ENCODE data around the gene IKBIP. TPM values are rescaled to one million over a fixed set of nuclear protein-coding genes. Genes with fewer than 3 reads are reported as not detected.

IKBIP gene
- total and polyA plus RNA-seq, 9 of the 15 experiments (the other 6 are each of a cell fraction or from before 2014, with no cell fraction given): 3.3 to 19.5 (median 14.9) TPM

DNA sequence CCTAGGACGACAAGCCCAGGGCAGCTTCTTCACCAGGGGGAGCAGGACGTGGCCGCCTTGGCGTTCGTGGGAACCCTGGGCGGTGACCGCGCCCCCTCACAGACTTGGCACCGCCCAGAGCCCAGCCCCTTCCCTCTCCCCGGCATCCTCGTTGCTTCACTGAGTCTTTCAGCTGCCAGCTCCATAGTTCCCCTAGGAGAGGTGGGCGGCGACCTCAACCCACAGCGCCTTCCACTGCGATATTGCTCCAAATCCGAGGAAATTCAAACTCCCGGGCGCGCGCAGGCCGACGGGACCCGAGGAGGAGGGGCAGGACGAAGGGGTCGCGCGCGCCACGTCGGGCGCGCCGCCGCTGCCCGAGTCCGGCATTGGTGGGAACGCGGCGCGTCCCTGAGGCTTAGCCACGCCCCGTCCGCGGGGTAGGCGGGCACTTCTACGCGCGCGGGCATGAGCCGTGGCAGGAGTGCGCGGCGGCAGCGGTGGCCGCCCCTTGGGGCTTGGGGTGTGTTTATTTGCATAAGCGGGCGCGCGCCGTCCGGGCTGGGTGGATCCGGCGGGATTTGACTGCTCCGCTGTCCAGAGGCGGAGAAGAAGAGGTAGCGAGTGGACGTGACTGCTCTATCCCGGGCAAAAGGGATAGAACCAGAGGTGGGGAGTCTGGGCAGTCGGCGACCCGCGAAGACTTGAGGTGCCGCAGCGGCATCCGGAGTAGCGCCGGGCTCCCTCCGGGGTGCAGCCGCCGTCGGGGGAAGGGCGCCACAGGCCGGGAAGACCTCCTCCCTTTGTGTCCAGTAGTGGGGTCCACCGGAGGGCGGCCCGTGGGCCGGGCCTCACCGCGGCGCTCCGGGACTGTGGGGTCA lies at the start of gene IKBIP, which contains the start of gene APAF1 (continued):
- TF ChIP-seq CREB5 (CRISPR knock-in tag; IDR thresholded peaks at IDR 0.05) (no peak), ZNF830 (CRISPR knock-in tag; IDR thresholded peaks at IDR 0.05) (0 out of 2 replicates have a peak, but pooled peaks have one; percentile 50), EZH2 (IDR thresholded peaks at IDR 0.05; ENCODE audit: borderline replicate concordance, low read depth, low read length) (no peak), TCFL5 (CRISPR knock-in tag; conservative IDR thresholded peaks at IDR 0.05) (no peak), ARNT (IDR thresholded peaks at IDR 0.05) (no peak), PHF21A (IDR thresholded peaks at IDR 0.05; ENCODE audit: borderline replicate concordance, low read depth) (peak; percentile 47; the same call in 1 of the 2 replicates), PRMT5 (CRISPR knock-in tag; IDR thresholded peaks at IDR 0.05) (no peak), FUS (optimal IDR thresholded peaks at IDR 0.05; ENCODE audit: low read depth, low read length) (peak; percentile 44), FOXK1 (CRISPR knock-in tag; IDR thresholded peaks at IDR 0.05; ENCODE audit: borderline replicate concordance) (no peak), MAFG (tag; conservative IDR thresholded peaks at IDR 0.05) (no peak), BACH1 (tag; IDR thresholded peaks at IDR 0.05) (no peak), NR2C2 (CRISPR knock-in tag; IDR thresholded peaks at IDR 0.05) (0 out of 2 replicates have a peak, but pooled peaks have one; percentile 9), NR2C2 (tag; IDR thresholded peaks at IDR 0.05) (no peak), ZBTB17 (CRISPR knock-in tag; IDR thresholded peaks at IDR 0.05) (no peak), XRCC3 (IDR thresholded peaks at IDR 0.05) (no peak), SRF (CRISPR knock-in tag; IDR thresholded peaks at IDR 0.05) (no peak), ZNF174 (CRISPR knock-in tag; IDR thresholded peaks at IDR 0.05) (no peak), ADNP (tag; IDR thresholded peaks at IDR 0.05) (no peak), TARDBP (IDR thresholded peaks at IDR 0.05) (no peak), HNRNPL (IDR thresholded peaks at IDR 0.05; ENCODE audit: low read depth, low read length) (peak; percentile 88), CREM (IDR thresholded peaks at IDR 0.05; ENCODE audit: low read depth) (peak; percentile 69), EGR1 (conservative IDR thresholded peaks at IDR 0.05) (peak; percentile 55), SIN3A (IDR thresholded peaks at IDR 0.05; ENCODE audit: borderline replicate concordance in 2 of 2, control insufficient read depth in 1 of 2, low read depth in 2 of 2, low read length in 2 of 2) (peak; percentile 31 to 76; a peak in 1 of 4 replicates), CBFA2T3 (IDR thresholded peaks at IDR 0.05) (no peak)
- TF ChIP-seq, protein P1, sequence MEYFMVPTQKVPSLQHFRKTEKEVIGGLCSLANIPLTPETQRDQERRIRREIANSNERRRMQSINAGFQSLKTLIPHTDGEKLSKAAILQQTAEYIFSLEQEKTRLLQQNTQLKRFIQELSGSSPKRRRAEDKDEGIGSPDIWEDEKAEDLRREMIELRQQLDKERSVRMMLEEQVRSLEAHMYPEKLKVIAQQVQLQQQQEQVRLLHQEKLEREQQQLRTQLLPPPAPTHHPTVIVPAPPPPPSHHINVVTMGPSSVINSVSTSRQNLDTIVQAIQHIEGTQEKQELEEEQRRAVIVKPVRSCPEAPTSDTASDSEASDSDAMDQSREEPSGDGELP (CRISPR knock-in tag; IDR thresholded peaks at IDR 0.05; ENCODE audit: borderline replicate concordance): peak; percentile 46
- TF ChIP-seq, protein P2, sequence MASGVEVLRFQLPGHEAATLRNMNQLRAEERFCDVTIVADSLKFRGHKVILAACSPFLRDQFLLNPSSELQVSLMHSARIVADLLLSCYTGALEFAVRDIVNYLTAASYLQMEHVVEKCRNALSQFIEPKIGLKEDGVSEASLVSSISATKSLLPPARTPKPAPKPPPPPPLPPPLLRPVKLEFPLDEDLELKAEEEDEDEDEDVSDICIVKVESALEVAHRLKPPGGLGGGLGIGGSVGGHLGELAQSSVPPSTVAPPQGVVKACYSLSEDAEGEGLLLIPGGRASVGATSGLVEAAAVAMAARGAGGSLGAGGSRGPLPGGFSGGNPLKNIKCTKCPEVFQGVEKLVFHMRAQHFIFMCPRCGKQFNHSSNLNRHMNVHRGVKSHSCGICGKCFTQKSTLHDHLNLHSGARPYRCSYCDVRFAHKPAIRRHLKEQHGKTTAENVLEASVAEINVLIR (CRISPR knock-in tag; IDR thresholded peaks at IDR 0.05): no peak
- TF ChIP-seq, protein P3, sequence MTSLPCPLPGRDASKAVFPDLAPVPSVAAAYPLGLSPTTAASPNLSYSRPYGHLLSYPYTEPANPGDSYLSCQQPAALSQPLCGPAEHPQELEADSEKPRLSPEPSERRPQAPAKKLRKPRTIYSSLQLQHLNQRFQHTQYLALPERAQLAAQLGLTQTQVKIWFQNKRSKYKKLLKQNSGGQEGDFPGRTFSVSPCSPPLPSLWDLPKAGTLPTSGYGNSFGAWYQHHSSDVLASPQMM (CRISPR knock-in tag; IDR thresholded peaks at IDR 0.05): no peak

All from K562 (cell line).